Melanocyte of skin (primary cell): ENCODE results near the gene DCAF4L1. TPM values are rescaled to one million over a fixed set of nuclear protein-coding genes. Genes with fewer than 3 reads are reported as not detected.

Experiments used
- total RNA-seq, 2 donors: library from RNA; depleted of rRNA; stranded (reverse); fragments of >200 nt; gene quantifications; 2 replicates each; pipeline ENCODE4 v1.2.3, GENCODE V29; 2012

The DCAF4L1 gene
- under 1 TPM; 0.34 to 0.67 TPM for total RNA-seq

DNA sequence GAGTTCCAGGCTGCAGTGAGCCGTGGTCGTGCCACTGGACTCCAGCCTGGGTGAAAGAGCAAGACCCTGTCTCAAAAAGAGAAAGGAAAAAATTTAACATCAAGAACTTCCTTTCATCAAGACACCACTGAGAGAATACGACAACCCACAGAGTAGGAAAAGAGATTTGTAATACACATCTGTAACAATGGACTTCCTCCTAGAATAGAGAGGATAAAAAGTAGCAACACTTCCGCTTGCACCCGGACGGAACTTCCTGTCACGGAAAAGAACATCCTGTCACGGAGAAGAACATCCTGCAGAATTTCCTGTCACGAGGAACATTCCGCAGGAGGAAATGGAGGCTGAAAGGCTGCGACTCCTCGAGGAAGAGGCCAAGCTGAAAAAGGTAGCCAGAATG, at the start of gene DCAF4L1:
Gene DCAF4L1 (plus strand): TSS at position 301 of the 400 bp plus-strand sequence. CDS start 37 bp downstream, at position 338.

GRCh38 chr4:41934901-41935651, 46.5 kb upstream of the DCAF4L1 start, which contains the start of gene TMEM33:
Gene TMEM33 (plus strand): TSS chr4:41935429. CDS start chr4:41935485, 56 bp downstream.

GRCh38 chr4:41990365-41991111, 9.0 kb downstream of the DCAF4L1 start, which contains the start of gene SLC30A9:
Gene SLC30A9 (plus strand): TSS chr4:41990530. CDS start chr4:41990652, 122 bp downstream.

Other genes with a start within 250 kb of the DCAF4L1 start
- gene PHOX2B, start 233.0 kb upstream of the DCAF4L1 start, total RNA-seq = not detected
- gene TMEM33, start 46.3 kb upstream of the DCAF4L1 start, total RNA-seq = 100 to 1,000 TPM; 105 to 131 TPM
- 10 to 100 TPM; 56.3 to 61.6 TPM for gene SLC30A9, start 8.8 kb downstream of the DCAF4L1 start, total RNA-seq
- not detected for gene BEND4, start 170.9 kb downstream of the DCAF4L1 start, total RNA-seq